Neuronal stem cell (in vitro differentiated cells): Measurements from ENCODE around the gene TTC23.

Source experiments
- DNase-seq: peaks from one replicate; pipeline ENCODE4 v3.0.0-alpha.2; 2013; ENCODE audit warnings: low spot score
- H2AFZ ChIP-seq: one replicate; pipeline ENCODE4 v1.6.1; 2013; ENCODE audit warnings: mild to moderate bottlenecking, low read length, inconsistent platforms
- H2AK5ac ChIP-seq: 2 replicates; pipeline ENCODE4 v1.6.1; 2013; ENCODE audit warnings: low read depth, mild to moderate bottlenecking, inconsistent platforms, low read length, moderate library complexity, mixed read lengths
- H2BK120ac ChIP-seq: 2 replicates; pipeline ENCODE4 v1.6.1; 2013; ENCODE audit warnings: low read depth, mild to moderate bottlenecking, inconsistent platforms, low read length, moderate library complexity, mixed read lengths
- H2BK12ac ChIP-seq: one replicate; pipeline ENCODE4 v1.6.1; 2013; ENCODE audit warnings: low read length, inconsistent platforms
- H2BK15ac ChIP-seq: 2 replicates; pipeline ENCODE4 v1.6.1; 2013; ENCODE audit warnings: mild to moderate bottlenecking, low read length, inconsistent platforms, mixed read lengths
- H2BK5ac ChIP-seq: one replicate; pipeline ENCODE4 v1.6.1; 2013; ENCODE audit warnings: inconsistent platforms, mild to moderate bottlenecking, low read length, moderate library complexity
- H3K14ac ChIP-seq: one replicate; pipeline ENCODE4 v1.6.1; 2013; ENCODE audit warnings: low read length, inconsistent platforms
- H3K18ac ChIP-seq: 2 replicates; pipeline ENCODE4 v1.6.1; 2013; ENCODE audit warnings: low read length, inconsistent platforms
- H3K23ac ChIP-seq: 2 replicates; pipeline ENCODE4 v1.6.1; 2013; ENCODE audit warnings: low read depth, mild to moderate bottlenecking, mixed read lengths, low read length, inconsistent platforms; ENCODE audit not compliant: poor library complexity
- H3K27ac ChIP-seq: replicated peaks from 3 replicates; pipeline ENCODE4 v1.5.1; 2013; ENCODE audit warnings: low read length, inconsistent platforms
- H3K27me3 ChIP-seq, 3 experiments: 2 replicates each; pipeline ENCODE4 v1.6.1; 2013; ENCODE audit warnings: low read length in 3 of 3, mild to moderate bottlenecking in 2 of 3, inconsistent platforms in 1 of 3, low read depth in 1 of 3, mixed read lengths in 1 of 3, moderate library complexity in 1 of 3; ENCODE audit not compliant: control insufficient read depth in 3 of 3, insufficient read depth in 3 of 3
- H3K36me3 ChIP-seq, 2 donors: replicated peaks in 1 of 2; 2 replicates each; pipeline ENCODE4 v1.6.1; 2013; ENCODE audit warnings: low read length in 2 of 2; ENCODE audit not compliant: control insufficient read depth in 2 of 2, insufficient read depth in 2 of 2
- H3K4ac ChIP-seq: 2 replicates; pipeline ENCODE4 v1.6.1; 2013; ENCODE audit warnings: inconsistent platforms, mild to moderate bottlenecking, low read length, moderate library complexity
- H3K4me1 ChIP-seq, 2 donors: 1 replicate in 1 of 2; 2 replicates in 1 of 2; pipeline ENCODE4 v1.6.1; 2013; ENCODE audit warnings: low read length in 2 of 2, low read depth in 1 of 2; ENCODE audit not compliant: control insufficient read depth in 2 of 2, insufficient read depth in 1 of 2
- H3K4me2 ChIP-seq: one replicate; pipeline ENCODE4 v1.6.1; 2013; ENCODE audit warnings: mild to moderate bottlenecking, low read length, inconsistent platforms; ENCODE audit not compliant: insufficient read depth, poor library complexity, severe bottlenecking
- H3K4me3 ChIP-seq, 2 donors: 2 replicates each; pipeline ENCODE4 v1.5.1; 2013; ENCODE audit warnings: low read length in 2 of 2, mild to moderate bottlenecking in 2 of 2, inconsistent platforms in 1 of 2, moderate library complexity in 1 of 2
- H3K79me1 ChIP-seq: one replicate; pipeline ENCODE4 v1.6.1; 2013; ENCODE audit warnings: low read depth, mild to moderate bottlenecking, inconsistent platforms, low read length, moderate library complexity
- H3K9ac ChIP-seq: one replicate; pipeline ENCODE4 v1.6.1; 2013; ENCODE audit warnings: mild to moderate bottlenecking, low read depth, low read length, inconsistent platforms; ENCODE audit not compliant: poor library complexity
- H3K9me3 ChIP-seq, 2 donors: replicated peaks in 1 of 2; 2 replicates each; pipeline versions ENCODE3 to v1.6.1; 2013; ENCODE audit warnings: low read length in 2 of 2, mild to moderate bottlenecking in 2 of 2, inconsistent platforms in 1 of 2, low read depth in 1 of 2, mixed read lengths in 1 of 2, moderate library complexity in 1 of 2; ENCODE audit not compliant: control insufficient read depth in 2 of 2, insufficient read depth in 1 of 2
- H4K8ac ChIP-seq: one replicate; pipeline ENCODE4 v1.6.1; 2013; ENCODE audit warnings: low read depth, mild to moderate bottlenecking, inconsistent platforms, low read length, moderate library complexity
- H4K91ac ChIP-seq: one replicate; pipeline ENCODE4 v1.6.1; 2013; ENCODE audit warnings: low read length, low read depth, mild to moderate bottlenecking, inconsistent platforms; ENCODE audit not compliant: poor library complexity
- WGBS, 2 donors: extraction: QIAGEN DNeasy Blood & Tissue Kit; methylation state at CpG; one replicate each; pipeline ENCODE4 v1.1.7; 2013; ENCODE audit warnings: missing lambda C conversion rate in 2 of 2, mixed read lengths in 1 of 2; ENCODE audit not compliant: insufficient read length in 2 of 2, insufficient replicate concordance in 1 of 2; ENCODE audit errors: extremely low coverage in 2 of 2; 5-methylcytosine and 5-hydroxymethylcytosine counted together

The TTC23 gene

DNA sequence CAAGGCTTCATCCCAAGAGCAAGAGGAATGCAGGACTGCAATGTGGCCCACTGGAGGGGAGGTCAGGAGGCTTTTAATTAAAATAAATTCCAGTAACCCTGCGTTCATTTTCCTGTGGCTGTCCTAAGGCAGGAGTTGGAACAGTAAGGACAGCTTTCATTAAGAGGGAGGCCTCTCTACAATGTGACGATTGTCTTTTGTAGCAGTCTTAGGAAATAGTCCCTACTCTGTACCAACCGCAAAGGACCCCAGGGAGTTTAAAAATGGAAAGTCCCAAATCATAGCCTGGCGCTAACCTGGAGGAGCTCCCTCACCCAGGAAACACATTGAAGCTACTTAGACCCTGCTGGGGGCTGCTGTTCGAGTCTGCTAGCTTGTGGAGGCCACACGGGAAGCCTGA is 81.7 kb downstream of the TTC23 start:
- Histone ChIP-seq H2BK120ac (no peak overlapping the region), H3K79me1 (no peaks in the 10 kb centered on the region), H2BK12ac (no peak overlapping the region), H3K14ac (no peak overlapping the region), H2AFZ (no peak overlapping the region), H3K4me2 (no peak overlapping the region), H3K27me3 (no peaks in the 10 kb centered on the region), H4K91ac (no peak overlapping the region), H3K4me3 (no peak overlapping the region), H2AK5ac (no peak overlapping the region), H3K27ac (no peak overlapping the region), H2BK15ac (no peak overlapping the region), H4K8ac (no peak overlapping the region), H2BK5ac (no peak overlapping the region), H3K23ac (no peak overlapping the region), H3K9me3 (no peaks in the 10 kb centered on the region), H3K18ac (no peak overlapping the region), H3K4ac (no peak overlapping the region), H3K9ac (no peak overlapping the region), H3K36me3 (peaks cover 12 to 35% of the 10 kb centered on the region in 2 donors), H3K4me1 (peaks cover 0 to 2% of the 10 kb centered on the region in 2 donors)
- DNase-seq, result no peak
- WGBS, 2 donors, result no CpG with 5 or more reads among the region's 6 CpGs

DNA sequence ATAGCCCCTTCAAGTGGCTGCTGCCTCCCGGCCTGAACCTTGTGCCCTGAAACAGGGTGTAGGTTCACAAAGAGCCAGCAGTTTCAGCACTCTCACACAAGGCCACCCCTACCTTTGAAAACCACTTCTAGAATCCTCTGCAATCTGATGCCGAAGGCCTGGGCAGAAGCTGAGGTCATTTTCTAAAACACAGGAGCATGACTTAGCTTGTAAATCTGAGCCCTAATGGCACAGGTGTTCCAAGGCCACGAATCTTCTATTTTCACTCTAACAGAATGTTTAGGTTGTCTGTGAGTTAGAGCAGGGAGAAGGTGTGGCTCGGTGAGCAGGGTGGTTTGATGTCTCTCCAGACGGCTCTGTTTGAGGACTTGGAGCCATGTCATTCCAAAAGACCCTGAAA is 82.2 kb downstream of the TTC23 start:
- Histone ChIP-seq H2AFZ (no peak overlapping the region), H3K23ac (no peak overlapping the region), H3K9me3 (no peaks in the 10 kb centered on the region), H2BK12ac (no peak overlapping the region), H3K36me3 (peaks cover 11 to 36% of the 10 kb centered on the region in 2 donors), H3K4ac (no peak overlapping the region), H3K79me1 (no peaks in the 10 kb centered on the region), H4K8ac (no peak overlapping the region), H2BK5ac (no peak overlapping the region), H3K14ac (no peak overlapping the region), H3K4me1 (peaks cover 0 to 2% of the 10 kb centered on the region in 2 donors), H4K91ac (no peak overlapping the region), H3K27me3 (no peaks in the 10 kb centered on the region), H2AK5ac (no peak overlapping the region), H3K9ac (no peak overlapping the region), H3K4me3 (no peak overlapping the region), H3K27ac (no peak overlapping the region), H2BK15ac (no peak overlapping the region), H3K4me2 (no peak overlapping the region), H3K18ac (no peak overlapping the region), H2BK120ac (no peak overlapping the region)
- no peak for DNase-seq
- no CpG with 5 or more reads among the region's 5 CpGs for WGBS, 2 donors

DNA sequence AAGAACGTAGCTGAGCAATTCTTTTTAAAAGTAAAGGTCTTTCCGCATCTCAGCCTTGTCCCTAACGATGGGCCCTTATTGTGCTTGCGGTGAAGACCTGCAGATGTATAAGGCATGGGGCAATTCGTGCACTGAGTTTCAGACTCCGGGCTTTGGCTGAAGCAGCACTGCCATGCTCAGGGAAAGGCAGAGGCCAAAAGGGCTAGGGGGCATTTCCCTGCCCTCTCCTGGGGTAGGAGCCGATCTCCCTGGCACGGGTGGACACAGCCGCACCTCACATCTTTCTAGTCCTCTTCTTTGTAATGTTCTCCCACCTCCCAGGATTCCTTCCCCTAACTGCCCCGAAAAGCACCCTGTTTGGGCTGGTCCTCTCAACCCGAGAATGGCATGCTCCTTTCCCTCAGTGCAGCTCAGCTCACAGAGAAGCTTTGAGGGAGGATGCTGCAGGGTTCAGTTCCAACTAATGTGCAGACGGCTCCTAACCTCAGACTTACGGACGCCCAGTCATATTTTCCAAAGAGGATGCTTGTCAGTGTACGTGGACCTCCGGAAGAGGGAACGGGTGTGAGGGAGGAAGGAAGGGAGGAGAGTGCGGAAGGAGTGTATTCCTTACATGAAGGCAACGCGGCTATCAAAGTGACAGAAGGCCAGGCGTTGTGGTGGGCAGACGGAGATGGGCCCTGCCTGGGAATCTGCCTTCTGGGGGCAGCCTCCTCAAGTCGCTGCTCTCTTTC is 83.3 kb downstream of the TTC23 start:
- Histone ChIP-seq H2AK5ac (peak overlapping the region; percentile 24), H3K4ac (no peak overlapping the region), H3K4me3 (no peak overlapping the region), H3K4me1 (peaks cover 0 to 2% of the 10 kb centered on the region in 2 donors), H3K9ac (peak overlapping the region; percentile 38), H3K36me3 (peaks cover 11 to 42% of the 10 kb centered on the region in 2 donors), H3K9me3 (no peaks in the 10 kb centered on the region), H4K91ac (no peak overlapping the region), H3K18ac (peak overlapping the region; percentile 7), H3K27me3 (no peaks in the 10 kb centered on the region), H3K4me2 (no peak overlapping the region), H3K79me1 (no peaks in the 10 kb centered on the region), H4K8ac (no peak overlapping the region), H2BK15ac (peak overlapping the region; percentile 7), H3K23ac (no peak overlapping the region), H2BK5ac (no peak overlapping the region), H3K27ac (no peak overlapping the region), H2BK12ac (no peak overlapping the region), H2BK120ac (no peak overlapping the region), H3K14ac (peak overlapping the region; percentile 86), H2AFZ (no peak overlapping the region)
- no peak for DNase-seq
- WGBS, 2 donors, result no CpG with 5 or more reads among the region's 23 CpGs

DNA sequence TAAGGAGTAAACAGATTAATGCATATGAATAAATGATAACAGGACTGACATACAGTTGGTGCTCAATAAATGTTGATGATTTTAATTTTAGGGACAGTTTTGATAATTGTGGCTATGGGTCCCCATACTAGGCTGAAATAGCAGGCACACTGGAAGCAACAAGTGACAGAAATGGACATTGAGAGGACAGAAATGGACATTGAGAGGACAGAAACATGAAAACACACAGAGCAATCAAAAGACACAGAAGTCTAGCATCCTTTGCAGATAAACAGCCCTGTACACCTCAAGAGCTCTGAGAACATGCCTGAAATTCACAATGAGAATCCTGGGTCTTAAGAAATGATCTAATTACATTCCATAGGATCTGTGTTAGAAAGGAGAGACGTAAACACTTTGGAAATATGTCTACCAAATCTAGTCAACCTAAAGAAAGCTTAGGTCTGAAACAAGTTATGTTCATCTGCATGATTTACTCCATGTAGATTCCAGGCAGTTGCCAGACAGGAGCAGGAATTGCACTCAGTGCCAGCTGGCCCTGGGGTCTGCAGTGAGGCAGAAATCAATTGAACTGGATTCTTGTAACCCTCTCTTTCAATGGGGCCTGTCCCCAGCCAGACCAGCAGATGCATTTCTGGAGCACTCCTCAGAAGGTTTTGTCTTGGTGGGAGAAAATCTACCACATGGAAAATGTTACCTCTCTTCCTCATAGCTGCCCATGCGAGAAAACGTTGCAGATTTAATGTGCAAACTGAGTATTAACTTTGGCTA is 84.2 kb downstream of the TTC23 start:
- Histone ChIP-seq H3K14ac (no peak overlapping the region), H2BK120ac (no peak overlapping the region), H3K79me1 (no peaks in the 10 kb centered on the region), H3K23ac (no peak overlapping the region), H3K9ac (no peak overlapping the region), H3K4me2 (no peak overlapping the region), H3K4ac (no peak overlapping the region), H2BK12ac (no peak overlapping the region), H4K91ac (no peak overlapping the region), H2AFZ (no peak overlapping the region), H3K4me3 (no peak overlapping the region), H3K4me1 (peaks cover 0 to 2% of the 10 kb centered on the region in 2 donors), H3K27ac (no peak overlapping the region), H3K18ac (no peak overlapping the region), H4K8ac (no peak overlapping the region), H3K36me3 (peaks cover 6 to 35% of the 10 kb centered on the region in 2 donors), H3K9me3 (no peaks in the 10 kb centered on the region), H2BK5ac (no peak overlapping the region), H2BK15ac (no peak overlapping the region), H2AK5ac (no peak overlapping the region), H3K27me3 (no peaks in the 10 kb centered on the region)
- WGBS, 2 donors, result no CpG with 5 or more reads among the region's 3 CpGs
- DNase-seq, result no peak
